Measurements from ENCODE around the gene ZMIZ1. TPM values are rescaled to one million over a fixed set of nuclear protein-coding genes. Genes with fewer than 3 reads are reported as not detected.

Gene ZMIZ1
- polyA plus RNA-seq, 1 experiment = 7.6 TPM

GRCh38 chr10:79052291-79053080, 16.3 kb upstream of the ZMIZ1 start:
- ChIA-PET CTCF (no interaction called here), POLR2A (no interaction called here)
- Histone ChIP-seq H3K27me3 (ENCODE audit: control insufficient read depth, insufficient read depth, low read length) (peaks cover 2% of the 10 kb centered on the region), H3K9me3 (ENCODE audit: control insufficient read depth, insufficient read depth, low read length) (no peaks in the 10 kb centered on the region), H3K4me3 (ENCODE audit: low read depth, low read length) (no peak overlapping the region), H3K27ac (ENCODE audit: low read depth, low read length) (no peak overlapping the region)
- TF ChIP-seq CTCF (IDR thresholded peaks at IDR 0.05; ENCODE audit: low read depth, low read length) = peak; percentile 34; the same call in 1 of the 2 replicates
- no peak for DNase-seq (ENCODE audit: low read depth, low spot score)

GRCh38 chr10:79053081-79053434, 15.7 kb upstream of the ZMIZ1 start:
- DNase-seq (ENCODE audit: low read depth, low spot score) = no peak
- no peak overlapping the region for H3K27ac ChIP-seq (ENCODE audit: low read depth, low read length)
- no peak overlapping the region for H3K4me3 ChIP-seq (ENCODE audit: low read depth, low read length)
- CTCF ChIA-PET = no interaction called here
- POLR2A ChIA-PET = no interaction called here
- no peak for TF ChIP-seq CTCF (IDR thresholded peaks at IDR 0.05; ENCODE audit: low read depth, low read length)
- peaks cover 2% of the 10 kb centered on the region for H3K27me3 ChIP-seq (ENCODE audit: control insufficient read depth, insufficient read depth, low read length)
- H3K9me3 ChIP-seq (ENCODE audit: control insufficient read depth, insufficient read depth, low read length) = no peaks in the 10 kb centered on the region

- Histone ChIP-seq H3K4me3 (ENCODE audit: low read depth, low read length) (no peak overlapping the region), H3K9me3 (ENCODE audit: control insufficient read depth, insufficient read depth, low read length) (no peaks in the 10 kb centered on the region), H3K27ac (ENCODE audit: low read depth, low read length) (peak overlapping the region; percentile 2), H3K27me3 (ENCODE audit: control insufficient read depth, insufficient read depth, low read length) (peaks cover 3% of the 10 kb centered on the region)
- ChIA-PET CTCF (no interaction called here), POLR2A (no interaction called here)
- TF ChIP-seq CTCF (IDR thresholded peaks at IDR 0.05; ENCODE audit: low read depth, low read length) = no peak
- no peak for DNase-seq (ENCODE audit: low read depth, low spot score)
These were observed 15.1 kb upstream of the ZMIZ1 start for GRCh38 chr10:79053481-79054202.

- ChIA-PET CTCF (no interaction called here), POLR2A (no interaction called here)
- no peak for TF ChIP-seq CTCF (IDR thresholded peaks at IDR 0.05; ENCODE audit: low read depth, low read length)
- peaks cover 4% of the 10 kb centered on the region for H3K27me3 ChIP-seq (ENCODE audit: control insufficient read depth, insufficient read depth, low read length)
- H3K9me3 ChIP-seq (ENCODE audit: control insufficient read depth, insufficient read depth, low read length) = no peaks in the 10 kb centered on the region
- H3K4me3 ChIP-seq (ENCODE audit: low read depth, low read length) = no peak overlapping the region
- no peak for DNase-seq (ENCODE audit: low read depth, low spot score)
- H3K27ac ChIP-seq (ENCODE audit: low read depth, low read length) = peak overlapping the region; percentile 2
These were observed 14.3 kb upstream of the ZMIZ1 start for GRCh38 chr10:79054203-79055099.
